Ovary (tissue), 3 donors: ENCODE results near the gene PNPLA3.

Experiments
- CTCF ChIP-seq, 3 donors: fragments of 450-650 bp in 2 of 3; fragments of 200-600 bp in 1 of 3; IDR thresholded peaks; one replicate each; pipeline versions ENCODE4 v1.5.1 to v1.8.0; 2016 to 2022; ENCODE audit warnings: antibody characterized with exemption in 3 of 3, mild to moderate bottlenecking in 1 of 3
- EP300 ChIP-seq: sonication (generic); formaldehyde crosslinking; IDR thresholded peaks from one replicate; pipeline ENCODE4 v1.6.1; 2017; ENCODE audit warnings: antibody characterized with exemption
- POLR2A ChIP-seq: fragments of 450-650 bp; IDR thresholded peaks from one replicate; pipeline ENCODE4 v1.6.1; 2017; ENCODE audit warnings: antibody characterized with exemption, mild to moderate bottlenecking, moderate library complexity
- donor health status: DM: no; HTN: no; CAD: no.

GRCh38 chr22:43995798-43996169 is 72.2 kb downstream of the PNPLA3 start:
- TF ChIP-seq POLR2A (no peak), CTCF (IDR thresholded peaks at IDR 0.05) (no peak), EP300 (no peak)
